ENCODE measurements around the gene TSSC4.

- no peak for TF ChIP-seq CTCF (IDR thresholded peaks at IDR 0.05)
- no peak for TF ChIP-seq EP300 (IDR thresholded peaks at IDR 0.05)
These were observed 33.8 kb upstream of the TSSC4 start for GRCh38 chr11:2366733-2367132.

Data from gastroesophageal sphincter (tissue), 3 donors.